Large intestine (tissue), 12 donors: ENCODE results near the gene FGG. TPM values are rescaled to one million over a fixed set of nuclear protein-coding genes. Genes with fewer than 3 reads are reported as not detected.
A peak's percentile ranks its signal among the peaks of the same experiment; 100 is the strongest.

Experiments
- DNase-seq, 2 donors: peaks; one replicate each; pipeline versions ENCODE4 v3.0.0 to v3.0.0-alpha.2; 2013
- H3K27ac ChIP-seq: one replicate; pipeline ENCODE4 v1.5.1; 2013; ENCODE audit warnings: low read length
- H3K27me3 ChIP-seq: 2 replicates; pipeline ENCODE4 v1.6.1; 2013; ENCODE audit warnings: low read length; ENCODE audit not compliant: control insufficient read depth, insufficient read depth
- H3K36me3 ChIP-seq: 2 replicates; pipeline ENCODE4 v1.6.1; 2013; ENCODE audit warnings: low read length; ENCODE audit not compliant: control insufficient read depth, insufficient read depth
- H3K4me1 ChIP-seq: one replicate; pipeline ENCODE4 v1.6.1; 2013; ENCODE audit warnings: low read length; ENCODE audit not compliant: control insufficient read depth, insufficient read depth
- H3K4me3 ChIP-seq: one replicate; pipeline ENCODE4 v1.5.1; 2013; ENCODE audit warnings: low read length
- H3K9me3 ChIP-seq: one replicate; pipeline ENCODE4 v1.6.1; 2013; ENCODE audit warnings: mild to moderate bottlenecking, low read depth, low read length, moderate library complexity; ENCODE audit not compliant: control insufficient read depth
- WGBS: methylation state at CpG from one replicate; pipeline ENCODE4 v1.1.5; 2013; ENCODE audit warnings: low lambda C conversion rate; ENCODE audit not compliant: insufficient coverage; 5-methylcytosine and 5-hydroxymethylcytosine counted together
- long read RNA-seq, 11 donors: transcript quantifications; one replicate each; lab custom pipeline, GENCODE V29; 2026
- polyA plus RNA-seq: library from polyadenylated mRNA; unstranded; fragments of 120-200 nt; gene quantifications from one replicate; pipeline ENCODE4 v1.2.1, GENCODE V29; 2013

Gene FGG
- polyA plus RNA-seq = 40.5 TPM
- long read RNA-seq, donor 1, transcript FGG-203 (10 exons, 1,760 nt) = major isoform, 31 of 68 reads
- long read RNA-seq, donor 1, partial matches to known transcripts = 30 of 68 reads
- long read RNA-seq, donor 1, other reads (novel, unspliced or antisense) = 0 of 68 reads
- long read RNA-seq, donor 2, transcript FGG-203 (10 exons, 1,760 nt) = major isoform, 45 of 172 reads
- long read RNA-seq, donor 2, transcript FGG-209 (4 exons, 1,573 nt) = minor isoform, 5 of 172 reads
- long read RNA-seq, donor 2, partial matches to known transcripts = 96 of 172 reads
- long read RNA-seq, donor 2, other reads (novel, unspliced or antisense) = 11 of 172 reads
- long read RNA-seq, donor 3, transcript FGG-207 (5 exons, 703 nt) = minor isoform, 8 of 242 reads
- long read RNA-seq, donor 3, transcript FGG-203 (10 exons, 1,760 nt) = major isoform, 66 of 242 reads
- long read RNA-seq, donor 3, transcript FGG-210 (4 exons, 996 nt) = minor isoform, 6 of 242 reads
- long read RNA-seq, donor 3, transcript FGG-211 (3 exons, 354 nt) = minor isoform, 5 of 242 reads
- long read RNA-seq, donor 3, partial matches to known transcripts = 138 of 242 reads
- long read RNA-seq, donor 3, other reads (novel, unspliced or antisense) = 11 of 242 reads
- long read RNA-seq, donor 4, transcript FGG-203 (10 exons, 1,760 nt) = major isoform, 9 of 10 reads
- long read RNA-seq, donor 4, partial matches to known transcripts = 0 of 10 reads
- long read RNA-seq, donor 4, other reads (novel, unspliced or antisense) = 0 of 10 reads
- long read RNA-seq, donor 5, partial matches to known transcripts = 0 of 2 reads
- long read RNA-seq, donor 5, other reads (novel, unspliced or antisense) = 0 of 2 reads
- long read RNA-seq, donor 6, partial matches to known transcripts = 0 of 3 reads
- long read RNA-seq, donor 6, other reads (novel, unspliced or antisense) = 0 of 3 reads
- long read RNA-seq, donor 7, transcript FGG-203 (10 exons, 1,760 nt) = major isoform, 5 of 8 reads
- long read RNA-seq, donor 7, partial matches to known transcripts = 0 of 8 reads
- long read RNA-seq, donor 7, other reads (novel, unspliced or antisense) = 0 of 8 reads
- long read RNA-seq, donor 8, transcript FGG-207 (5 exons, 703 nt) = minor isoform, 9 of 137 reads
- long read RNA-seq, donor 8, transcript FGG-203 (10 exons, 1,760 nt) = major isoform, 36 of 137 reads
- long read RNA-seq, donor 8, partial matches to known transcripts = 74 of 137 reads
- long read RNA-seq, donor 8, other reads (novel, unspliced or antisense) = 6 of 137 reads
- long read RNA-seq, donor 9, transcript FGG-207 (5 exons, 703 nt) = minor isoform, 10 of 156 reads
- long read RNA-seq, donor 9, transcript FGG-203 (10 exons, 1,760 nt) = major isoform, 39 of 156 reads
- long read RNA-seq, donor 9, transcript FGG-210 (4 exons, 996 nt) = minor isoform, 7 of 156 reads
- long read RNA-seq, donor 9, transcript FGG-211 (3 exons, 354 nt) = minor isoform, 5 of 156 reads
- long read RNA-seq, donor 9, partial matches to known transcripts = 82 of 156 reads
- long read RNA-seq, donor 9, other reads (novel, unspliced or antisense) = 8 of 156 reads
- long read RNA-seq, donor 10, transcript FGG-203 (10 exons, 1,760 nt) = major isoform, 5 of 6 reads
- long read RNA-seq, donor 10, partial matches to known transcripts = 0 of 6 reads
- long read RNA-seq, donor 10, other reads (novel, unspliced or antisense) = 0 of 6 reads
- long read RNA-seq, donor 11, transcript FGG-207 (5 exons, 703 nt) = minor isoform, 5 of 150 reads
- long read RNA-seq, donor 11, transcript FGG-203 (10 exons, 1,760 nt) = major isoform, 52 of 150 reads
- long read RNA-seq, donor 11, partial matches to known transcripts = 75 of 150 reads
- long read RNA-seq, donor 11, other reads (novel, unspliced or antisense) = 5 of 150 reads

DNA sequence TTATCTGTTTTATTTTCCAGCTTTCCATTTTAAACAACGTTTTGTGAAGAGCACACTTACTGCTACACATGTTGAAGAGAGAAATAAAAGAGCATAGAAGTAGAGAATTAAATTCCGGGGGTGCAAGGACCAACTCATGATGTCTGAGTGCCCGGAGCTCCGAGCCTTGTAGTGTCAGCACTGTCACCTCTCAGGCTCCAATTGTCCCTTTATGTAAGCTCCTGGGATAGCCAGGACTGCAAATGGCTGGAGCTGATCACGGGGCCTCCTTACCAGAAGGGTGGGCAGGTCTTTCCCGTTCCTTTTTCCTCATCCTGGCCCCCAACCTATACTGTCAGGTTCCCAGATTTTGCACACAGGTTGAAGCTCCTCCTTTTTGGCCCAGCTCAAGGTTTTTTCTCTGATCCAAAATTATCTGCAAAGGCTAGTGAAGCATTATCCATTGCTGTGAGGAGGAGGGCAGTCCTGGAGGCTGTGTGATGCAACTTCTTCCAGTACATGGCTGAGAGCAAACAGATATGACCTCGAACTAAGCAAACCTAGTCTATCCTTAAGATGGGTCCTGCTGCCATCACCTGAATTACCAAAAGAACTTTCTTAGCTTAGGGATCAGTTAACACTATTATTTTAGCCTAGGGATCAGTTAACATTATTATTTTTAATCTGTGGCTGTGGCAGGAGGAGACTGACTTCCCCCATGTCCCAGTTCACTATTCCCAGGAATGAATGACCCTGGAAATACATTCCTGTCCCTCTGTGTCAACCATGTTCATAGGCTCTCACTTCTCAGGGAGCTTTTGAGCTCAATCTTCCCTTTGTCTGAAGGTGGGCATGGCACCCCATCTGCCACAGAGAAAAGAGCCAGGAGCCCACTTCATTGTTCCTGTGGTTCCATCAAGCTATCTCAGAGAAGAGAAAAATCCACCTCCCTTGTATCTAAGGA lies at the start of gene FGG:
Gene FGG, minus strand, starts transcription at position 185 of the 943 bp plus-strand sequence. Its CDS starts 47 bp downstream, at position 138.
- H3K36me3 ChIP-seq = no peaks in the 10 kb centered on the region
- peak within 1 kb of the TSS; percentile 75 for H3K27ac ChIP-seq
- peaks cover 27% of the 10 kb centered on the region for H3K4me1 ChIP-seq
- peak within 1 kb of the TSS; percentile 34 for H3K4me3 ChIP-seq
- H3K27me3 ChIP-seq = no peaks in the 10 kb centered on the region
- H3K9me3 ChIP-seq = no peaks in the 10 kb centered on the region
- peak; percentile 40 to 78 for DNase-seq
- no CpG with 5 or more reads among the region's 7 CpGs for WGBS

DNA sequence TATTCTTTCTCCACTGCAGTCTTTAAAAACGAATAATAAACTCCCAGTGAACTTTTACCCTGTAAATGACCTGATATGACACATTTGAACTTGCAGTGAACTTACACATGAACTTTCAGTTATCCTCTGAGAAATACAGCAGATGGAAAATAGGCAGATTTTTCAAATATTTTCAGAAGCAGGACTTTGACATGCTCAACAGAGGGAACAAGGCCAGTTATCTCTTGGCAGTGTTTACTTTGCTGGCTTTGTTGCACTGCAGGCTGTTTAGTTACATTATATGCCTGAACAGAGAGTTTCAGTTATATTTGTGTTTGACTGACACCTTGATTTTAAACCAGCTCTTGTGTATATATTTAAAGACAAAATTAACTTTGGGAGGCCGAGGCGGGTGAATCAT lies 47.6 kb upstream of the FGG start:
- WGBS = 0% methylated on average over 1 of the region's 3 CpGs
- peak; percentile 70 to 84 for DNase-seq
- Histone ChIP-seq H3K36me3 (no peaks in the 10 kb centered on the region), H3K27ac (peak overlapping the region; percentile 27), H3K9me3 (no peaks in the 10 kb centered on the region), H3K27me3 (no peaks in the 10 kb centered on the region), H3K4me1 (peaks cover 4% of the 10 kb centered on the region), H3K4me3 (no peak overlapping the region)

DNA sequence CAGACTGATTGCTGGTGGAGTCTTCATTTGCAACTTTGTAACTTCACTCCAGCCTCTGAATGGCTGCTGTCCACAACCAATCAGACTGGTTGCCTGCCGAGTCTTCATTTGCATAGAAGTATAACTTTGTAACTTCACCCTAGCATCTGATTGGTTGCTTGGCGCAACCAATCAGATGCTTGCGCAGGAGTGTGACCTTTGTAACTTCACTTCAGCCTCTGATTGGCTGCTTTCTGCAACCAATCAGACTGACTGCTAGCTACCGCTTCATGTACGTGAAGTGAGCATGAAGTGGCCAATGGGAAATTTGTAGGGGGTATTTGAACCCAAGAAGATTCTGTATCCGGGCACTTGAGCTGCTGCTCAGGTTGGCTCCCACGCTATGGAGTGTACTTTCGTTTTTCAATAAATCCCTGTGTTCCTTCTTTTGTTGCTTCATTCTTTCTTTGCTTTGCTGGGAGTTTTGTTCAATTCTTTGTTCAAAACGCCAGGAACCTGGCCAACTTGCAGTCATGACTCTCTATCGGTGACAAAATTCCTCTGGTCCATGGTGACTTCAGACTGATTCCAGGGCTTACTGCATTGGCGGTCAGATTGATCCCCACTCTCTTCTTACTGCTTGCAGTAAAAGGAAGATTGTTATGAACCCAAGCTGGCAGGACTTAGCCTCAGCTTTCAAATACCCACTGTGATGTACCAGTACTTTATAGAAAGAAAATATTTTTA lies 46.4 kb upstream of the FGG start:
- Histone ChIP-seq H3K4me3 (no peak overlapping the region), H3K4me1 (peaks cover 4% of the 10 kb centered on the region), H3K27me3 (no peaks in the 10 kb centered on the region), H3K36me3 (no peaks in the 10 kb centered on the region), H3K9me3 (no peaks in the 10 kb centered on the region), H3K27ac (no peak overlapping the region)
- no peak for DNase-seq
- WGBS = 100% methylated on average over 2 of the region's 11 CpGs

DNA sequence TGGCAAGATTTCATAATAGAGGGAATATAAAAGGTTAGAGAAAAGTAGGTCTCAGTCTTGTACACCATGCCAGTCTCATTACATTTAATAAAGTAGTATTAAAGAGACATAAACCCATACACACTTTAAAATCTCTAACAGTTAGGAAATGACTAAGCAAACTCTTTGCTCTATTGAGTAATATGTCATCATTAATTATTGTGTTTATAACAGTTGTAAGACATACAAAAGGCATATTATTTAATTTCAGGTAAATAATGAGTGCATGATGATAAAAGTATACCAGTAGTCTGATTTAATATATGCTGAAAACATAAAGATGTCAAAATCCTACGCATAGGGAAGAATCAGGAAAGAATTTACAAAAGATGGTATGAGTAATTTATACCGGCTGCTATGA lies 31.0 kb upstream of the FGG start:
- H3K36me3 ChIP-seq = no peaks in the 10 kb centered on the region
- no peak overlapping the region for H3K4me3 ChIP-seq
- H3K4me1 ChIP-seq = no peaks in the 10 kb centered on the region
- DNase-seq = no peak
- H3K27me3 ChIP-seq = no peaks in the 10 kb centered on the region
- H3K9me3 ChIP-seq = no peaks in the 10 kb centered on the region
- no peak overlapping the region for H3K27ac ChIP-seq
- WGBS = 92% methylated on average over 2 of the region's 2 CpGs

DNA sequence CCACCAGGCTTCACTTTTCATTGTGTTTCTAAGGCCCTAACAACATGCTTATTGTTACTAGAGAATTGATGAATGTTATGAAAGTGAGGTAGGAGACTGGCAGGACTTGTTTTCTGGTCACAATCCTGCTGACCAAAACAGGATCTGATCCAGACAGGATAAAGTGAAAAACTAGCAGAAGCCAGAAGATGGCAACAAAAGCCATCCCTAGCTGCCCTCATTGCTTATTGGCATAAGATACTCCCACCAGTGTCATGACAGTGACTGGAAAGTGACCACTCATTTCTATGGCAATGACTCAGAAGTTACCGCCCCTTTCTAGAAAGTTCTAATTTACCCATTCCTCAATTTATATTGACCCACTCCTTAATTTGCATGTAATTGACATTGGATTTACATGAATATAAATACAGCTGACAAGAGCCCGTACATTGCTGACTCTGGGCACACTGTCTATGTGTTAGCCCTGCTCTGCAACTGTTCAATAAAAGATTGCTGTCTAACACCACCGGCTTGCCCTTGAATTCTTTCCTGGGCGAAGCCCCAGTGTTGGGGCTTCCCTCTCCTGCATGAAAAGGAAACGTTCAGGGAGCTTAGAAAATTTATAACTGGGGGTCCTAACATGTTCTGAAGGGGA lies 30.0 kb upstream of the FGG start:
- no peaks in the 10 kb centered on the region for H3K9me3 ChIP-seq
- no peaks in the 10 kb centered on the region for H3K4me1 ChIP-seq
- H3K27ac ChIP-seq = no peak overlapping the region
- WGBS = no CpG with 5 or more reads among the region's 5 CpGs
- no peak overlapping the region for H3K4me3 ChIP-seq
- DNase-seq = no peak
- H3K27me3 ChIP-seq = no peaks in the 10 kb centered on the region
- no peaks in the 10 kb centered on the region for H3K36me3 ChIP-seq

DNA sequence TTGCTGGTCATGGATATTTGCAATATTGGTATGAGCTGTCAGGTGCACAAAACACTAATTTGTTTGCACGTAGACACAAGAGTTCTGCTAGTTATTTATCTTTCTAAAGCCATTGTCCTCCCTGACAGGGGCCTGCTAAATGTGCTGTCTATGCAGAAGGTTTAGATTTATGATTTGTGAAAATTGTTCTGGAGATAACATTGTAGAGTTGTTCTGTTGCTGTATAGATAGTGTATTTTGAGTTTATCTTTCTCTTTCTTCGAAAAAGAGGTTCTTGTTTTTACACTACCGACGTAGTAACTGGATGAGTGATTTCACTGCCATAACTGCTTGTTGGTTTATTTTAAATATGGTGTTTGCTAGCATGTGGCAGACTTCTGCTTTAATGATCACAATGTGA lies 28.5 kb upstream of the FGG start:
- H3K9me3 ChIP-seq = no peaks in the 10 kb centered on the region
- H3K4me1 ChIP-seq = no peaks in the 10 kb centered on the region
- H3K27ac ChIP-seq = no peak overlapping the region
- no peak overlapping the region for H3K4me3 ChIP-seq
- no peak for DNase-seq
- no peaks in the 10 kb centered on the region for H3K36me3 ChIP-seq
- WGBS = 14% methylated on average over 2 of the region's 4 CpGs
- no peaks in the 10 kb centered on the region for H3K27me3 ChIP-seq

DNA sequence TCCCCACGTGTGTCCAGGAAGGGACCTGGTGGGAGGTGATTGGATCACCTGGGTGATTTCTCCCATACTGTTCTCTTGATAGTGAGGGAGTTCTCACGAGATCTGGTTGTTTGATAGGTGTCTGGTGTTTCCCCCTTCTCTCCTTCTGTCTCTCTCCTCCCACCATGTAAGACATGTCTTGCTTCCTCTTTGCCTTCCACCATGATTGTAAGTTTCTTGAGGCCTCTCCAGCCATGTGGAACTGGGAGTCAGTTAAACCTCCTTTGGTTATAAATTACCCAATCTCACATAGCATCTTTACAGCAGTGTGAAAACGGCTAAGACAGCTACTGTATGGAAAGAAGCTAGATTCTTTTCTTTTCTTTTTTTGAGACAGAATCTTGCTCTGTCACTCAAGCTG lies 21.6 kb upstream of the FGG start:
- no peaks in the 10 kb centered on the region for H3K4me1 ChIP-seq
- no peak for DNase-seq
- WGBS = no CpG with 5 or more reads among the region's 3 CpGs

DNA sequence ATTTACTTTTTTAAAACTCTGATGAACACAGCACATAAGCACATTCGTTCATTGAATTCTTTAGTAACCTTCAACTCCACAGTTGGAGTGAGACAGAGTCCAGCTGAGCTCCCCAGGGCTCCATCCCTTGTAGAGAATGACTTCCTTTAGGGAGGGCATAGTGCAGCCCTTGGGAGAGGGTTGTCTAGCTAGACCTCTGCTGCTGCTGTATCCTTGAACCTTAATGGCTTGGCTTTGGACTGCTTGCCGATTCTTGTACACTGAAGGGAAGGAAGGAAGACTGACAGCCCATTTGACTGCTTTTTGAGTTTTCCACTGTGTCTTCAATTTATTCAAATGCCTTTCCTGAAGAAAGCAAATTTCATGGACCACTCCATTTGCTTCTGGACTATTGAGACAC lies 19.4 kb upstream of the FGG start:
- Histone ChIP-seq H3K4me1 (peaks cover 7% of the 10 kb centered on the region), H3K27me3 (peaks cover 7% of the 10 kb centered on the region), H3K4me3 (no peak overlapping the region), H3K9me3 (peaks cover 2% of the 10 kb centered on the region), H3K27ac (no peak overlapping the region), H3K36me3 (no peaks in the 10 kb centered on the region)
- WGBS = no CpG with 5 or more reads among the region's 2 CpGs
- DNase-seq = no peak

More for the DNA sequence above, 21.6 kb upstream of the FGG start:
- Histone ChIP-seq H3K4me3 (no peak overlapping the region), H3K9me3 (no peaks in the 10 kb centered on the region), H3K36me3 (no peaks in the 10 kb centered on the region), H3K27ac (no peak overlapping the region), H3K27me3 (no peaks in the 10 kb centered on the region)
